HepG2 (cell line): ENCODE results near the gene LZTR1. TPM values are rescaled to one million over a fixed set of nuclear protein-coding genes. Genes with fewer than 3 reads are reported as not detected.
A peak's percentile ranks its signal among the peaks of the same experiment; 100 is the strongest.

Experiments used
- ADNP ChIP-seq: sonication (generic); formaldehyde crosslinking; IDR thresholded peaks from 2 replicates; pipeline ENCODE4 v1.4.0; 2020; ENCODE audit warnings: missing genetic modification reagents
- AHDC1 ChIP-seq: sonication (generic); formaldehyde crosslinking; IDR thresholded peaks from 2 replicates; pipeline ENCODE4 v1.5.1; 2020; ENCODE audit warnings: mild to moderate bottlenecking, missing genetic modification reagents, borderline replicate concordance
- BATF2 ChIP-seq: sonication (generic); formaldehyde crosslinking; IDR thresholded peaks from 2 replicates; pipeline ENCODE4 v1.8.0; 2022; ENCODE audit warnings: mild to moderate bottlenecking, missing genetic modification reagents, moderate library complexity
- DNMT3B ChIP-seq: conservative IDR thresholded peaks from 2 replicates; pipeline ENCODE4 v1.6.1; 2016; ENCODE audit warnings: missing biosample characterization, control low read depth
- HNRNPL ChIP-seq: fragments of 200-400 bp; formaldehyde crosslinking; IDR thresholded peaks from 2 replicates; pipeline ENCODE4 v1.6.1; 2017; ENCODE audit warnings: mild to moderate bottlenecking, low read depth, low read length
- IKZF5 ChIP-seq: IDR thresholded peaks from 2 replicates; pipeline ENCODE4 v1.6.1; 2018; ENCODE audit warnings: missing genetic modification reagents, mild to moderate bottlenecking, missing compliant biosample characterization
- LBX2 ChIP-seq: sonication (generic); formaldehyde crosslinking; IDR thresholded peaks from 2 replicates; pipeline ENCODE4 v1.5.0; 2020; ENCODE audit warnings: missing genetic modification reagents, mild to moderate bottlenecking, borderline replicate concordance
- RAD51 ChIP-seq: fragments of 450-650 bp; IDR thresholded peaks from 2 replicates; pipeline ENCODE4 v1.6.1; 2016; ENCODE audit warnings: borderline replicate concordance
- USF2 ChIP-seq, 2 experiments: sonication (generic) in 1 of 2; formaldehyde crosslinking in 1 of 2; IDR thresholded peaks; 2 replicates each; pipeline versions ENCODE4 v1.5.1 to v1.6.1; 2011 to 2020; ENCODE audit warnings: borderline replicate concordance in 1 of 2, low read depth in 1 of 2, low read length in 1 of 2, mild to moderate bottlenecking in 1 of 2, missing genetic modification reagents in 1 of 2, moderate library complexity in 1 of 2
- ZFP36L1 ChIP-seq: sonication (generic); formaldehyde crosslinking; IDR thresholded peaks from 2 replicates; pipeline ENCODE4 v1.8.0; 2022; ENCODE audit warnings: mild to moderate bottlenecking, missing genetic modification reagents, moderate library complexity
- ZFP41 ChIP-seq: sonication (generic); formaldehyde crosslinking; IDR thresholded peaks from 2 replicates; pipeline ENCODE4 v1.4.0; 2020; ENCODE audit warnings: mild to moderate bottlenecking, missing genetic modification reagents, borderline replicate concordance
- ZMYM2 ChIP-seq: sonication (generic); formaldehyde crosslinking; IDR thresholded peaks from 2 replicates; pipeline ENCODE4 v1.8.0; 2022; ENCODE audit warnings: mild to moderate bottlenecking, missing genetic modification reagents
- ZNF512 ChIP-seq: sonication (generic); formaldehyde crosslinking; IDR thresholded peaks from 2 replicates; pipeline ENCODE4 v1.4.0; 2020; ENCODE audit warnings: mild to moderate bottlenecking, missing genetic modification reagents
- ZNF589 ChIP-seq: sonication (generic); formaldehyde crosslinking; conservative IDR thresholded peaks from 2 replicates; pipeline ENCODE4 v1.8.0; 2022; ENCODE audit warnings: mild to moderate bottlenecking, moderate library complexity, missing genetic modification reagents
- ZNF614 ChIP-seq: IDR thresholded peaks from 2 replicates; pipeline ENCODE4 v1.6.1; 2018; ENCODE audit warnings: missing biosample characterization, missing genetic modification reagents, inconsistent platforms, borderline replicate concordance
- polyA plus RNA-seq, 8 experiments: library from polyadenylated mRNA; depleted of rRNA in 3 of 8; stranded (reverse) in 7 of 8; unstranded in 1 of 8; fragments of >200 nt; fragmentation: Illumina TruSeq in 4 of 8; extraction: Trizol in 4 of 8; gene quantifications; 2 replicates each; pipeline versions ENCODE4 v1.2.1 to v1.2.3, GENCODE V29; 2011 to 2016; ENCODE audit warnings: low read depth in 4 of 8, missing spikeins in 1 of 8, mixed read lengths in 1 of 8; ENCODE audit not compliant: insufficient read depth in 1 of 8
- total RNA-seq, 5 experiments: library from RNA; depleted of rRNA; stranded (reverse); fragments of >200 nt; fragmentation: Illumina TruSeq; extraction: Trizol; gene quantifications; 2 replicates each; pipeline ENCODE4 v1.2.3, GENCODE V29; 2016; ENCODE audit warnings: low read depth in 1 of 5

LZTR1 gene
- total and polyA plus RNA-seq, 2 of the 13 experiments (the other 11 are each of a cell fraction or from before 2014, with no cell fraction given): 21.8 to 22.4 TPM

GRCh38 chr22:20957102-20957682 is 24.9 kb upstream of the LZTR1 start (continued):
- peak; percentile 37; the same call in 1 of the 2 replicates for TF ChIP-seq ZNF589 (CRISPR knock-in tag)
- no peak for TF ChIP-seq ZFP41
- TF ChIP-seq USF2 (IDR thresholded peaks at IDR 0.05; ENCODE audit: low read depth, low read length): no peak
- no peak for TF ChIP-seq USF2 (CRISPR knock-in tag; IDR thresholded peaks at IDR 0.05; ENCODE audit: borderline replicate concordance)
- TF ChIP-seq BATF2 (CRISPR knock-in tag): no peak
- no peak for TF ChIP-seq LBX2 (CRISPR knock-in tag)
- TF ChIP-seq ZFP36L1 (CRISPR knock-in tag): no peak
- peak; percentile 35; the same call in 1 of the 2 replicates for TF ChIP-seq HNRNPL
- TF ChIP-seq RAD51: no peak
- no peak; the same call in 1 of the 2 replicates for TF ChIP-seq ZNF614
- TF ChIP-seq ZMYM2 (CRISPR knock-in tag): no peak
- TF ChIP-seq AHDC1 (CRISPR knock-in tag): no peak
- no peak; the same call in 1 of the 2 replicates for TF ChIP-seq IKZF5 (CRISPR knock-in tag)
- no peak for TF ChIP-seq ADNP (CRISPR knock-in tag)
- no peak for TF ChIP-seq DNMT3B (CRISPR knock-in tag)
- no peak for TF ChIP-seq ZNF512 (CRISPR knock-in tag)
